ENCODE results near the gene TCF19. TPM values are rescaled to one million over a fixed set of nuclear protein-coding genes. Genes with fewer than 3 reads are reported as not detected.
A peak's percentile ranks its signal among the peaks of the same experiment; 100 is the strongest.

TCF19 gene
- total RNA-seq, 1 donor: 20.7 TPM

GRCh38 chr6:31142361-31142761 is 16.0 kb upstream of the TCF19 start:
- no peak for TF ChIP-seq CTCF (IDR thresholded peaks at IDR 0.05; ENCODE audit: insufficient read depth, low read depth, low read length)
- no peak for DNase-seq (ENCODE audit: low read depth)
- H3K4me3 ChIP-seq (ENCODE audit: low read depth, low read length): no peak overlapping the region

- TF ChIP-seq CTCF (IDR thresholded peaks at IDR 0.05; ENCODE audit: insufficient read depth, low read depth, low read length): no peak
- peak; percentile 67 for DNase-seq (ENCODE audit: low read depth)
- H3K4me3 ChIP-seq (ENCODE audit: low read depth, low read length): no peak overlapping the region
These were observed 15.2 kb upstream of the TCF19 start for GRCh38 chr6:31143148-31143547.

- TF ChIP-seq CTCF (IDR thresholded peaks at IDR 0.05; ENCODE audit: insufficient read depth, low read depth, low read length): no peak
These were observed 14.0 kb upstream of the TCF19 start for GRCh38 chr6:31144296-31144969.

GRCh38 chr6:31144970-31145340 is 13.4 kb upstream of the TCF19 start:
- no peak for TF ChIP-seq CTCF (IDR thresholded peaks at IDR 0.05; ENCODE audit: insufficient read depth, low read depth, low read length)
- no peak overlapping the region for H3K4me3 ChIP-seq (ENCODE audit: low read depth, low read length)
- no peak for DNase-seq (ENCODE audit: low read depth)

More at GRCh38 chr6:31144296-31144969, 14.0 kb upstream of the TCF19 start:
- H3K4me3 ChIP-seq (ENCODE audit: low read depth, low read length): no peak overlapping the region
- DNase-seq (ENCODE audit: low read depth): no peak

GRCh38 chr6:31145386-31145785 is 13.0 kb upstream of the TCF19 start:
- no peak for TF ChIP-seq CTCF (IDR thresholded peaks at IDR 0.05; ENCODE audit: insufficient read depth, low read depth, low read length)
- DNase-seq (ENCODE audit: low read depth): no peak
- H3K4me3 ChIP-seq (ENCODE audit: low read depth, low read length): no peak overlapping the region

- no peak for TF ChIP-seq CTCF (IDR thresholded peaks at IDR 0.05; ENCODE audit: insufficient read depth, low read depth, low read length)
- H3K4me3 ChIP-seq (ENCODE audit: low read depth, low read length): no peak overlapping the region
- DNase-seq (ENCODE audit: low read depth): no peak
These were observed 8.5 kb upstream of the TCF19 start for GRCh38 chr6:31149827-31150447.
